HepG2 (cell line): Measurements from ENCODE around the gene SHTN1.

Source experiments
- ATF2 ChIP-seq: sonication (generic); formaldehyde crosslinking; IDR thresholded peaks from 2 replicates; pipeline ENCODE4 v1.4.0; 2020; ENCODE audit warnings: missing genetic modification reagents
- CTCF ChIP-seq: sonication (generic); formaldehyde crosslinking; IDR thresholded peaks from 2 replicates; pipeline ENCODE4 v1.5.0; 2020; ENCODE audit warnings: mild to moderate bottlenecking, missing genetic modification reagents, moderate library complexity
- FLYWCH1 ChIP-seq: sonication (generic); formaldehyde crosslinking; IDR thresholded peaks from 2 replicates; pipeline ENCODE4 v1.8.1; 2023; ENCODE audit warnings: mild to moderate bottlenecking, missing genetic modification reagents
- FOXA3 ChIP-seq: IDR thresholded peaks from 2 replicates; pipeline ENCODE4 v1.6.1; 2016; ENCODE audit warnings: missing genetic modification reagents, missing compliant biosample characterization
- HOMEZ ChIP-seq: IDR thresholded peaks from 2 replicates; pipeline ENCODE4 v1.6.1; 2016; ENCODE audit warnings: low read depth
- MAFK ChIP-seq, 2 experiments: IDR thresholded peaks in 1 of 2; conservative IDR thresholded peaks in 1 of 2; 2 replicates each; pipeline ENCODE4 v1.6.1; 2011; ENCODE audit warnings: improper control_type of control experiment in 2 of 2, low read length in 2 of 2
- MYC ChIP-seq: sonication (generic); formaldehyde crosslinking; IDR thresholded peaks from 2 replicates; pipeline ENCODE4 v1.9.0; 2021; ENCODE audit warnings: missing genetic modification reagents, borderline replicate concordance
- RELA ChIP-seq: sonication (generic); formaldehyde crosslinking; IDR thresholded peaks from 2 replicates; pipeline ENCODE4 v1.4.0; 2020; ENCODE audit warnings: missing genetic modification reagents
- SOX6 ChIP-seq, 2 experiments: fragments of 450-650 bp in 1 of 2; sonication (generic) in 1 of 2; formaldehyde crosslinking in 1 of 2; IDR thresholded peaks; 2 replicates each; pipeline versions ENCODE4 v1.4.0 to v1.6.1; 2017 to 2020; ENCODE audit warnings: antibody characterized with exemption in 1 of 2, mild to moderate bottlenecking in 1 of 2, missing genetic modification reagents in 1 of 2
- TARDBP ChIP-seq: sonication (generic); formaldehyde crosslinking; IDR thresholded peaks from 2 replicates; pipeline ENCODE4 v1.8.0; 2022; ENCODE audit warnings: mild to moderate bottlenecking, missing genetic modification reagents
- ZBTB10 ChIP-seq: sonication (generic); formaldehyde crosslinking; IDR thresholded peaks from 2 replicates; pipeline ENCODE4 v1.4.0; 2020; ENCODE audit warnings: missing genetic modification reagents, borderline replicate concordance
- ZBTB49 ChIP-seq: sonication (generic); formaldehyde crosslinking; IDR thresholded peaks from 2 replicates; pipeline ENCODE4 v1.4.0; 2020; ENCODE audit warnings: missing genetic modification reagents, borderline replicate concordance
- ZNF274 ChIP-seq: sonication (generic); formaldehyde crosslinking; IDR thresholded peaks from 2 replicates; pipeline ENCODE4 v1.5.1; 2020; ENCODE audit warnings: mild to moderate bottlenecking, missing genetic modification reagents

- TF ChIP-seq FLYWCH1 (CRISPR knock-in tag) (no peak), HOMEZ (CRISPR knock-in tag) (no peak), CTCF (CRISPR knock-in tag) (no peak), RELA (no peak), ZNF274 (CRISPR knock-in tag) (no peak), ZBTB10 (CRISPR knock-in tag) (no peak), FOXA3 (CRISPR knock-in tag) (no peak), SOX6 (IDR thresholded peaks at IDR 0.05) (no peak), SOX6 (CRISPR knock-in tag; IDR thresholded peaks at IDR 0.05) (no peak), MAFK (conservative IDR thresholded peaks at IDR 0.05 in 1 of 2, IDR thresholded peaks at IDR 0.05 in 1 of 2; ENCODE audit: low read length in 2 of 2) (no peak), ATF2 (CRISPR knock-in tag) (no peak), MYC (CRISPR knock-in tag) (no peak), ZBTB49 (CRISPR knock-in tag) (no peak), TARDBP (CRISPR knock-in tag) (no peak)
These were observed 78.6 kb downstream of the SHTN1 start for GRCh38 chr10:116926426-116926825.
